ENCODE data around the gene CD3D.
A peak's percentile ranks its signal among the peaks of the same experiment; 100 is the strongest.

The CD3D gene

GRCh38 chr11:118359295-118359958, 16.9 kb upstream of the CD3D start, which contains the start of gene UBE4A:
UBE4A (plus strand) TSS chr11:118359600; CDS start chr11:118365081, 5,481 bp downstream.
- ChIA-PET POLR2A (interaction anchor here (0.7 kb wide), 1 partner anchor 150 kb away, joined by 3 read pairs; no protein-coding TSS in a partner anchor), CTCF (interaction anchor here (0.8 to 2.3 kb wide), 3 partner anchors 20 to 161 kb away, joined by 3 to 10 read pairs (median 3); no protein-coding TSS in a partner anchor)
- no peak for TF ChIP-seq CTCF (IDR thresholded peaks at IDR 0.05; ENCODE audit: control extremely low read depth, extremely low read depth, low read depth, missing control alignments)
- peak; percentile 89 for DNase-seq (ENCODE audit: extremely low spot score)

DNA sequence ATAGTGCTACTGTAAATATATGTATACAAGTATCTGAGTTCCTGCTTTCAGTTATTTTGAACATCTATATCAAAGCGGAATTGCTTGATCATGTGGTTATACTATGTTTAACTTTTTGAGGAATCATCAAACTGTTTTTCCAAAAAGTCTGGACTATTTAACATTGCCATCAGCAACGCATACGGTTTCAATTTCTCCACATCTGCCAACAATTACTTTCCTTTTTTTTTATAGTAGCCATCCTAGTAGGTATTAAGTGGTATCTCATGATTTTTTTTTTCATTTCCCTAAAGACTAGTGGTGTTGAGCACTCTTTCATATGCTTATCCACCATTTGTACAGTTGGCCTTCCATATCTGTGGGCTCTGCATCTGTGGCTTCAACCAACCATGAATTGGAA, 15.6 kb upstream of the CD3D start:
- no peak for TF ChIP-seq CTCF (IDR thresholded peaks at IDR 0.05; ENCODE audit: control extremely low read depth, extremely low read depth, low read depth, missing control alignments)
- ChIA-PET POLR2A (no interaction called here), CTCF (no interaction called here)
- no peak for DNase-seq (ENCODE audit: extremely low spot score)

DNA sequence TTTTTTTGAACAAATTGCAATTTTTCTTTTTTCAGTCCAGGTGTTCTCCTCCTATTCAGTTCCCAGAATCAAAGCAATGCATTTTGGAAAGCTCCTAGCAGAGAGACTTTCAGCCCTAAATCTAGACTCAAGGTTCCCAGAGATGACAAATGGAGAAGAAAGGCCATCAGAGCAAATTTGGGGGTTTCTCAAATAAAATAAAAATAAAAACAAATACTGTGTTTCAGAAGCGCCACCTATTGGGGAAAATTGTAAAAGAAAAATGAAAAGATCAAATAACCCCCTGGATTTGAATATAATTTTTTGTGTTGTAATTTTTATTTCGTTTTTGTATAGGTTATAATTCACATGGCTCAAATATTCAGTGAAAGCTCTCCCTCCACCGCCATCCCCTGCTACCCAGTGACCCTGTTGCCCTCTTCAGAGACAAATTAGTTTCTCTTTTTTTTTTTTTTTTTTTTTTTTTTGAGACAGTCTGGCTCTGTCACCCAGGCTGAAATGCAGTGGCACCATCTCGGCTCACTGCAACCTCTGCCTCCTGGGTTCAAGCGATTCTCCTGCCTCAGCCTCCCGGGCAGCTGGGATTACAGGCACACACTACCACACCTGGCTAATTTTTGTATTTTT, 10.7 kb upstream of the CD3D start:
- TF ChIP-seq CTCF (IDR thresholded peaks at IDR 0.05; ENCODE audit: control extremely low read depth, extremely low read depth, low read depth, missing control alignments): peak; percentile 14
- DNase-seq (ENCODE audit: extremely low spot score): peak; percentile 33
- CTCF ChIA-PET: interaction anchor here (1.1 to 2.1 kb wide), 9 partner anchors 9 to 216 kb away, joined by 3 to 7 read pairs (median 4); partner anchors contain the start of genes CD3D and MPZL3
- POLR2A ChIA-PET: no interaction called here

GRCh38 chr11:118349475-118349874, 7.0 kb upstream of the CD3D start:
- ChIA-PET CTCF (interaction anchor here (1.7 kb wide), 1 partner anchor 151 kb away, joined by 5 read pairs; no protein-coding TSS in a partner anchor), POLR2A (no interaction called here)
- TF ChIP-seq CTCF (IDR thresholded peaks at IDR 0.05; ENCODE audit: control extremely low read depth, extremely low read depth, low read depth, missing control alignments): no peak
- no peak for DNase-seq (ENCODE audit: extremely low spot score)

DNA sequence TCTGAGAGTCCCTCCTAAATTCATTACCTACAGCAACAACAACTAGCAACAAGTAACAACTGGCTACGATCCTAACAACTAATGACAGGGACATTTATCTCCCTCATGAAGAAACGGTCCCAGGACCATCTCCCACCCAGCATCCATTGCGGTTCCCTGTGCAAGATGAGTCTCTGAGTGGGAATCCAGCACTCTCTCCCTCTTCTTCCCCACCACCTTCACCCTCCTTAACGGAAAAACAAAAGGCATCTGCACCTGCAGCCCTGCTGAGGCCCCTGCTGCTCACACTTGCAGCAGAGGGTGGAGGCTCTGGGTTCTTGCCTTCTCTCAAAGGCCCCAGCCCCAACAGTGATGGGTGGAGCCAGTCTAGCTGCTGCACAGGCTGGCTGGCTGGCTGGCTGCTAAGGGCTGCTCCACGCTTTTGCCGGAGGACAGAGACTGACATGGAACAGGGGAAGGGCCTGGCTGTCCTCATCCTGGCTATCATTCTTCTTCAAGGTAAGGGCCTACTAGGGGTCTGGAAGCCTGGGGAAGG, 1.5 kb upstream of the CD3D start, which contains the start of gene CD3G:
Gene CD3G, plus strand, starts transcription at position 364 of the 535 bp plus-strand sequence. Its CDS starts 80 bp downstream, at position 444.
- no peak for TF ChIP-seq CTCF (IDR thresholded peaks at IDR 0.05; ENCODE audit: control extremely low read depth, extremely low read depth, low read depth, missing control alignments)
- POLR2A ChIA-PET: no interaction called here
- CTCF ChIA-PET: no interaction called here
- no peak for DNase-seq (ENCODE audit: extremely low spot score)

DNA sequence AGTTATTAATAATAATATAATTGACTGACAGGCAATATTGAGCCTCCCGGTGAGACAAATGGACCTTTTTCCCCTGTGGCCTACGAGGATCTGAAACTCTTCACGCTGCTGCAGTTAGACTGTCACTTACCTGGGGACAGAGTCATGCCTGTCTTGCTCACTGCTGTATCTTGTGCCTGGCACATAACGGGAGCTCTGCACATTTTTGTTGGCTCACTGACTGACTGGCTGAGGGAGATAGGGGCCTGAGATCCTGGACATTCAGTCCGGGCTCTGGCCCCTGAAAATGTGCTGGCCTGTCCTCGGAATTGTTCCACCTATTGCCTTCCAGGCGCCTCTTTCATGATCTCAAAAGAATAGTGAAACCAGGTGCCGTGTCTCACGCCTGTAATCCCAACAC, 743 bp upstream of the CD3D start:
- ChIA-PET CTCF (no interaction called here), POLR2A (no interaction called here)
- DNase-seq (ENCODE audit: extremely low spot score): no peak
- TF ChIP-seq CTCF (IDR thresholded peaks at IDR 0.05; ENCODE audit: control extremely low read depth, extremely low read depth, low read depth, missing control alignments): no peak
